AG08396 (cell line): ENCODE results near the gene RSAD2.

ENCODE experiments used
- DNase-seq: peaks from one replicate; pipeline ENCODE4 v3.0.0; 2012; ENCODE audit warnings: low spot score, mixed read lengths

Gene RSAD2

GRCh38 chr2:6906165-6906741 is 28.7 kb downstream of the RSAD2 start:
- no peak for DNase-seq

- no peak for DNase-seq
Observed at GRCh38 chr2:6908291-6908690, 30.7 kb downstream of the RSAD2 start.

- no peak for DNase-seq
Observed at GRCh38 chr2:6909431-6910385, 32.1 kb downstream of the RSAD2 start.

- no peak for DNase-seq
Observed at GRCh38 chr2:6911721-6912120, 34.1 kb downstream of the RSAD2 start.

GRCh38 chr2:6913415-6914157 is 36.0 kb downstream of the RSAD2 start:
- DNase-seq = no peak

GRCh38 chr2:6914828-6915227 is 37.3 kb downstream of the RSAD2 start:
- DNase-seq = no peak

- DNase-seq = no peak
Observed at GRCh38 chr2:6915399-6915798, 37.8 kb downstream of the RSAD2 start.

GRCh38 chr2:6916224-6916623 is 38.6 kb downstream of the RSAD2 start:
- no peak for DNase-seq

GRCh38 chr2:6916736-6917070 is 39.1 kb downstream of the RSAD2 start:
- DNase-seq = no peak

- DNase-seq = peak; percentile 93
Observed at GRCh38 chr2:6917071-6917760, 39.6 kb downstream of the RSAD2 start, which contains the start of gene RNF144A. RNF144A (plus strand) TSS chr2:6917412; CDS start chr2:6996927, 79,515 bp downstream.

GRCh38 chr2:6917761-6918421 is 40.3 kb downstream of the RSAD2 start:
- no peak for DNase-seq

GRCh38 chr2:6919901-6920742 is 42.5 kb downstream of the RSAD2 start:
- DNase-seq = no peak

GRCh38 chr2:6920743-6921064 is 43.1 kb downstream of the RSAD2 start:
- DNase-seq = no peak

- no peak for DNase-seq
Observed at GRCh38 chr2:6921321-6921922, 43.8 kb downstream of the RSAD2 start.

GRCh38 chr2:6922201-6922656 is 44.7 kb downstream of the RSAD2 start:
- DNase-seq = no peak

- DNase-seq = no peak
Observed at GRCh38 chr2:6923319-6923718, 45.7 kb downstream of the RSAD2 start.

- no peak for DNase-seq
Observed at GRCh38 chr2:6924101-6924923, 46.7 kb downstream of the RSAD2 start.

- DNase-seq = no peak
Observed at GRCh38 chr2:6924924-6925409, 47.4 kb downstream of the RSAD2 start.

GRCh38 chr2:6926071-6926732 is 48.6 kb downstream of the RSAD2 start:
- no peak for DNase-seq
